ENCODE data around the gene PSAP.
"Not testable (repeated sequence)": the region's sequence is repeated elsewhere in the genome, so short reads cannot be mapped to it uniquely, and the experiment has no call there.

The PSAP gene

DNA sequence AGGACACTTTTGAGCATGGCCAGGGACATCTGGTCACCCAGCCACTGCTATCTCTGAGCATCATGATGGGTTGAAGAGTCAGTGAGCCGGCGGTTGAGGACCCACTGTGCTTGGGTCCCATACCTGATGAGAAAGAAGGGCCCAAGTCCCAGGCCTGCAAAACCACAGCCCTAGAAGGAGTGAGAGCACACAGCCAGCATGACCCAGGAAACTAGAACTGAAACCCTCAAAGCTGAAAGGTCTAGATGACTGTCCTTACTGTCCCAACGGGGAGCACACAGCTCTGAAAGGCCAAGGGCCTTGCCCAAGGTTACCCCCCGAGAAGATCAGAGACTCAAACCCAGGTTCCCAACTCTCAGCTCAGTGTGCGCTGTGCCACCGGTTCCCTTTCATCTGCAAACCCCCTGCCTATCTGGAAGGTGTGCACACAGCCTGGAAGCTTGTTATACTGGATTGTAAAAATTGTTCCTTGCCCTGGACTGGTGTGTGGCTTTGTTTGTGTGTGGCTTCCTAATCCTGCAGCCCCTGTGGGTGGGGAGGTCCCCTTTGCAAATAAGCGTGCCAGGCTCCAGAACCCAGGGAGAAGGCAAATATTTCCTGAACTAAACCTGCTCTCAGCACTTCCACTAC is 22.6 kb upstream of the PSAP start:
- DNase-seq: no peak

DNA sequence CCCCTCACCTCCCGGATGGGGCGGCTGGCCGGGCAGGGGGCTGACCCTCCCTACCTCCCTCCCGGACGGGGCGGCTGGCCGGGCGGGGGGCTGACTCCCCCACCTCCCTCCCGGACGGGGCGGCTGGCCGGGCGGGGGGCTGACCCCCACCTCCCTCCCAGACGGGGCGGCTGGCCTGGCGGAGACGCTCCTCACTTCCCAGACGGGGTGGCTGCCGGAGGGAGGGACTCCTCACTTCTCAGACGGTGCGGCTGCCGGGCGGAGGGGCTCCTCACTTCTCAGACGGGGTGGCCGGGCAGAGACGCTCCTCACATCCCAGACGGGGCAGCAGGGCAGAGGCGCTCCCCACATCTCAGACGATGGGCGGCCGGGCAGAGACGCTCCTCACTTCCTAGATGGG is 18.6 kb upstream of the PSAP start:
- not testable (repeated sequence) for DNase-seq

DNA sequence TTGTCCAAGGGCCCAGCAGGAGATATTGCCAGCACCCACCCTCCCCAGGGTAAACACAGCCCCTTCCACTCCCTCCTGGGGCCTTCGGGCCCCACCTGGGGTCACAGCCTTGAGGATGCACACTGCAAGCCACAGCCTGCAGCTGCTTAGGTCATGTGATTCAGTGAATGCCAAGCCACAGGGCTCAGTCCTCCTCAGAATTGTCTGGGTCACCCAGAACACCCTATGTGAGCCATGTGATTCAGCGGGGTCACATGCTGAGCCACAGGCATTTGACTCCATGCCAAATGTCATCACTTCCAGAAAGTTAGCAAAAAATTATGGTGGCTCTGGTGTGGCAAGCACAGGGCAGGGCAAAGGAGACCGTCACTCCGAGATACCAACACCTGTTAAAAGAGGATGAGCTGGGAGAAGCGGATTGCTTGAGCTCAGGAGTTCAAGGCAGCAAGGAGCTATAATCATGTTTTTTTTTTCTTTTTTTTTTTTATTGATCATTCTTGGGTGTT is 17.2 kb upstream of the PSAP start:
- DNase-seq: peak; percentile 17

DNA sequence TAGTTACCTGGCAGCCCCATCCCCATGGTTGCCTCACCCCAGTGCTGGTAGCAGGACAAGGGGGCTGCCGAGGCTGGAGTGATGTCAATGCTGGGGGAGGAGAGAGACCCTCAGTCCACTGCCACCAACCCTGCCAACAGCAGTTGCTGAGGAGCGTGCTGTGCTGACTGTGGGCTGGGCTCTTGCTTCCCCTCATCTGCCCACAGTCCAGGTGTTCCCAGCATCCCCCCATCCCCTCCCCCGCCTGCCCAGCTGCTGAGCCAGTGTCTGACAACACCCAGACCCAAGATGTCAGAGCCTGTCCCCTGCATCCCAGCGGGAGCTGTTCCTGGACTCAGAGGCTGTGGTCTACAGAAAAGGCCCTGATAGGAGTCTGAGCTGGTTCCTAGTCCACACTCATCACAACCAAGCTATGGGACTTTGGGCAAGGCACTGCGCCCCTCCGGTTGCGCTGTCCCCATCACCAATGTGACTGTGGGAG is 14.6 kb upstream of the PSAP start:
- DNase-seq: no peak

DNA sequence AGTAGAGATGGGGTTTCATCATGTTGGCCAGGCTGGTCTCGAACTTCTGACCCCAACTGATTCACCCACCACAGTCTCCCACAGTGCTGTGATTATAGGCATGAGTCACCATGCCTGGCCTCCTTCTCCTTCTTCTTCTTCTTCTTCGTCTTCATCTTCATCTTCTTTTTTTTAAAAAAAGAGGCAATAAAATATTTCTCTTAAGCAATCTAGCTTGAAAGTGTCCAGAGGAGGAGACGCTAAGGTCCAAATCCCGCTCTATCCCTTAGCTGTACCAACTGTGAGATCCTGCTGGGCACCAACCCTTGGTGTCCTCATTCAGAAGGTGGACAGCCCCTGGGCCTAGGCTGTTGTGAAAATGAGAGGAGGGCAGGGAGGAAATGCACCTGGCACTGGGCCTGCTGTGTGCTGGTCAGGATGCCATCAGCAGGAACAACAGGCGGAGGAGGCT is 13.9 kb upstream of the PSAP start:
- no peak for DNase-seq

DNA sequence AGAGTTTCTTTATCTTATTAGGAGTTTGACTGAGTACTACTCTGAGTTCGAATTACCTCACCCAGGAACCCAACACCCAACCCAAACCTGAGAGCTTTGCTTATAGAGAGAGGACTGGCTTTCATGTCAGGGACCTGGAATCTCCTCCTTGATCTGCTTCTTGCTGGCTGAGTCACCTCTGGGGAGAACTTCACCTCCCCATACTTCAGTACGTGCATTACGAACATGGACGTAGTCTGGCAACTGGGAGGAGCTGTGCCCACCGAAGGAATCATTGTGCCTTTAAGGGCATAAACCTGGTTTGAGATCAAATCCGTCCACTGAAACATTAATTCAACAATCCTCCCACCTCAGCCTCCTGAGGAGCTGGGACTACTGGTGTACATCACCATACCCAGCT is 12.2 kb upstream of the PSAP start:
- DNase-seq: no peak

DNA sequence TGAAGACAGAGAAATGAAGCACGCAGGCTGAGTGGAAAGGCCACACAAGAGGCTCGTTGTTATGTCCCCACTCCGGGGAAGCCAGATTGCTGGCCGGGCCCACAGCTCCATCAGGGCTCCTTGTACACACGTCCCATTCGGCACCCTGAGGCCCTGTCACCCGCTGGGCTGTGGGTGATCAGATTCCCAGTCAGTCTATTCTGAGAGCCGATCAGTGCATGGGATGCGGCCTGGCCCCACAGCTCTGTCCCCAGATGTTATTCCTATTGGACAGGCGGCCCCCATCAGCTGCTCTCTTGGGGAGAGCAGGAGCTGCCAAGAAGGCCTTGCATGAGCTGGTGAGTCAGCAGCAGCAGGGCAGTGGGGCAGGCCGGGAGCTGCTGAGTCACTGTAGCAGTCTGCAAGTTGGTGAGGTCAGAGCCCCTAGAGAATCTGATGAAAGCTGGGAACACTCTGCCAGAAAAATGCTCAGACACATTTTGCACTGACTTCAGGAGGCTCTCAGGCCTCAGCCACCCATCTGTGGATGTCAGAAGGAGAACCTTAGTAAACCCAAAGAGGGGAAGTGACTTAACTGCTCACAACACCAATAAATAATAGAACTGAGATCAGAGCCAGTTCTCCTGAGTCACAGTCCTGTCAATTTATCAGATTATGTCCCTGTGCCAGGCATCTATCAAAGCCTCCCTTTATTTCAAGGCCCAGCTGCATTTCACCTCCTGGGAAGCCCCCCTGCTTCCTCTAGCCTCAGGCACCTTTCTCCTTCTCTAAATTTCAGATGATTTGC is 9.4 kb upstream of the PSAP start:
- peak; percentile 5 for DNase-seq

DNA sequence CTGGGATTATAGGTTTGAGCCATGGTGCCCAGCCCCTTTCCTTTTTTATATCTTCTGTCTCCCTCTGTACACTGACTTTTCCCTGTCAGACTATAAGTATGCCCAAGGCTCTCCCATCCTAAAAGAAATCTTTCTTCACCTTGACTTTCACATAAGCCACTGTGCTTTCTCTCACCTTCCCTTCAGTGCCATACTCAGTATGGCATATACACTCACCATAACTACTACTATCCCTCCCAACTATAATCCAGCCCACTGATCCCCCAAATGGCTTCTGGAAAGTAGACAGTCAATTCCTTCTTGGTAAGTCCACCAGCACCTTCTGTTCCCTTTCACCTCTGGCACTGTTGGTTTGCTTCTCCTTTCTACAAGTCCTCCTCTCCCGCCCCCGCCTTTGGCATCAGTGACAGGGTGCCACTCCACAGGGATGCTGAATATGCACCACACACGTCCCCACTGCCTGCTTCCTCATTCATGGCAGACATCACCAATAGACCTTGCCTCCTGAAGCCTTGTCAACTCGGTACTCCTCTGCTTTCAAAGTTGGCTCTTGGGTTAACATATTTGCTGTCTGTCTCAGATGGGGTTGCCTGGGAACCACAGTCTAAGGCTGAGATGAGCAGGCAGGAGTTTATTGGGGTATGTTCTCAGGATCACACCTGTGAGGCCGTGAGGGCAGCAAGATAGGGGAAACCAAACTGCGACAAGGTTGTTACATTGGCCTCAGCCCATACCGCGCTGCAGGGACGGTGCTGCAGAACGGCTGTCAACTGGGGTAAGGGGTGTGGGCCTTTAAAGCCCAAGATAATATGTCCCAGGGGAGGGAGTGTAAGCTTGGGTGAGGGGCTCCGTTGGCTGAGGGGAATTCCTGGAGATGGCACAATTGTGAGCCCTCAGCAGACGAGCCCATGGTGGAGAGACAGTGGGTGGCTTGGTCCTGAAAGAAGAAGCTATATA is 7.2 kb upstream of the PSAP start:
- DNase-seq: no peak

DNA sequence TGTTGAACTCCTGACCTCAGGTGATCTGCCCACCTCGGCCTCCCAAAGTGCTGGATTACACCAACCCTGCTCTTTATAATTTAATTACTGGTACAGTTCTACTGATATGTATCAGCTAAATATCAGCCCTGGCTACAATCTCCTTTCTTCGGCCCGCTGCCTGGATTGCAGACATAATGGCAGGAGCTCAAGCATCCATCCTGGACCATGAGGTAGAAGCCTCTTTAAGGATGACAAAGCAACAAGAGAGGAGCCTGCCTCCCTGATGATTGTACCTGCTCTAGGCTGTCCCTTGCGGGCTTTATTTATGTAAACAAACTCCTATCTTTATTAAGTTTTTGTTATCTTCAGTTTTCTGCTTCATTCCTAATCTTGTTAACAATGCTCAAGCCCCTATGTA is 5.6 kb upstream of the PSAP start:
- DNase-seq: no peak

DNA sequence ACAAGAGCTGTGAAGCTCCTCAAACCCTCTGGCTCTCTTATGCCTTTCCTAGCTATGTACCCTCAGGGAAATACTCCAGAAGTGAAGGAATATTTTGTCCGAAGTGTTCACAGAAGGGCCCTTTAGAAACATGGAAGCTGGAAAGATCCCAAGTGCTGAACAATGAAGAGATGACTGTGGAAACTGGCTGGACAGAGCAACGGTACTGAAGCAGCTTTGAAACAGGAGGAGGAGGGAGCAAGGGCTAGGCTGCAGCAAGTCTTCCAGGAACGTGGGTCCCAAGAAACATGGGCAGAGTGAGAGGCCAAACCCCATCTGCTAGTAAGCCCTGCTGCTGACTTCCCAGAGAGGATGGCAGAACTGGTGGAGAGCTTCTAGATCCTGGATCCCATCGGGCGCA is 3.0 kb upstream of the PSAP start:
- no peak for DNase-seq

DNA sequence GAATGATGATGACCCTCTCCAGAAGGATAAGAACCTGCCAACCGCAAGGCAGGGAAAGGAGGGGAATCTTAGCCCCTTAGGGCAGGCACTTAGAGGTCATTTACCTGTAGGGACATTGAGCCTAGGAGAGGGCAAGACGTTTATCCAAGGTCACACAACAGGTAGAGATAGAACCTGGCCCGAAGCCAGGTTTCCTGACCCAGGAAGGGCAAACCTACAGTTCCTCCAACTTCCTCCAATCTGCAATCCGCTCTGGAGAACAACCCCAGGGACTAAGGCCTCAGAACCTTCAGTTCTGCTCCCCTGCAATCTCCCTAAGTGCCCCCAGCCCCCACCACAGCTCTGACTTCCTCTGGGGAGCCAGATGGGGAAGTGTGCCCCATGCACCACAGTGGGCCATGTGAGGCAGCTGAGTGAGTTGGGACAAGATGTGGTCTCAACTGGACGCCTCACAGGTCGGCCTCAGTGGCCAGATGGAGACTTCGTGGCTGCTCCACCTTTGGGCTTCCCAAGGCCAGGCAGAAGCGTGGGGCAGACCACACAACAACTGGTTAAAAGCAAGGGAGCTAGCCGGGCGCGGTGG is 1.4 kb upstream of the PSAP start:
- DNase-seq: no peak

DNA sequence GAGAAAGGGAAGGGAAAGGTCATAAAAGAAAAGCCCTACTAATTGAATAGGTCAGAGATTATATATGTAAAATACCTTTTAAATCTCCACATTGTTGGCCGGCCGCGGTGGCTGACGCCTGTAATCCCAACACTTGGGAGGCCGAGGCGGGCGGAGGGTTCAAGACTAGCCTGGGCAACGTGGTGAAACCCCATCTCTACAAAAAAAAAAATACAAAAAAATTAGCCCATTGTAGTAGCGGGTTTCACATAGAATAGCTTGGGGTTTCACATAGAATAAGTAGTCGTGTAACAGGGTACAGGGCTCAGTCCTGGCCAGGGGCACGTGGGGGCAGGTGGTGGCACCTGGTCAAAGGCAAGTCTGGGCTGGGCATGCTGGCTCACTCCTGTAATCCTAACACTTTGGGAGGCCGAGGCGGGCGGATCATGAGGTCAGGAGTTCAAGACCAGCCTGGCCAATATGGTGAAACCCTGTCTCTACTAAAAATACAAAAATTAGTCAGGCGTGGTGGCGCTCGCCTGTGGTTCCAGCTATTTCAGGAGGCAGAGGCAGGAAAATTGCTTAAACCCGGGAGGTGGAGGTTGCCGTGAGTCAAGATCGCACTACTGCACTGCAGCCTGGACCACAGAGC is 529 bp upstream of the PSAP start:
- not testable (repeated sequence) for DNase-seq

DNA sequence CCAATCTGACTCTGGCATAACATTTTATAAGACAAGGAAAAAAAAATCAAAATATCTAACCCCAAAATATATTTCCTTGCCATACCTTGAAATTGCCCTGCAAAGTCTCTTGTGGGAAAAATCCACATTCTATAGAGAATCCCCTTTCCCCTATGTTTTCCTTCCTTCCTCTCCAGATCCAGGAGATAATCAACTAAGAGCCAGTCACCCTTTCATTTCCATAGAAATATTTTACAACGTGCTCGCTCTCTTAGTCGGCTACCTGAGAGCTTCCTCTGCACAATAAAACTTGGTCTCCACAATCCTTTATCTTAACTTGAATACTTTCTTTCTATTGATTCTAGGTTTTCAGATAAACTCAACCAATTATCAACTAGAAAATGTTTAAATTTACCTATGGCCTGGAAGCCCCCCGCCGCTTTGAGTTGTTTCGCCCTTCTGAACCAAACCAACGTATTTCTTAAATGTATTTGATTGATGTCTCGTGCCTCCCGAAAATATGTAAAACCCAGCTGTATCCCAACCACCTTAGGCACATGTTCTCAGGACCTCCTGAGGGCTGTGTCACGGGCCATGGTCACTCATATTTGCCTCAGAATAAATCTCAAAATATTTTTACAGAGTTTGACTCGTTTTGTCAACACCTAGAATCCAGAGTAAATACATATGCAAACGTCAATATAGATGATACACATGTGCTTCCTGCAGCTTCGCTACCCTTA is 869 bp downstream of the PSAP start:
- DNase-seq: no peak

DNA sequence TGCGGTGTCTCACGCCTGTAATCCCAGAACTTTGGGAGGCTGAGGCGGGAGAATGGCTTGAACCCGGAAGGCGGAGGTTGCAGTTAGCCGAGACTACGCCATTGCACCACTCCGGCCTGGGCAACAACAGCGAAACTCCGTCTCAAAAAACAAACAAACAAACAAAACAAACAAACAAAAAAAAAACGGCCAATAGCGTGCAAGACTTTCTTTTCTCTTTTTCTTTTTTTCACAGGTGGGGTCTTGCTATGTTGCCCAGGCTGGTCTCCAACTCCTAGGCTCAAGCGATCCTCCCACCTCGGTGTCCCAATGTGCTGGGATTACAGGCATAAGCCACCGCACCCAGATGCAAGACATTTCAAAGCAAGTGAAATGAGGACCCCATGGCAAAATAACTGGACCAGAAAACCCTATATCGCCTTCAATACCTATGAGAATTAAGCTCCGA is 1.6 kb downstream of the PSAP start:
- no peak for DNase-seq

DNA sequence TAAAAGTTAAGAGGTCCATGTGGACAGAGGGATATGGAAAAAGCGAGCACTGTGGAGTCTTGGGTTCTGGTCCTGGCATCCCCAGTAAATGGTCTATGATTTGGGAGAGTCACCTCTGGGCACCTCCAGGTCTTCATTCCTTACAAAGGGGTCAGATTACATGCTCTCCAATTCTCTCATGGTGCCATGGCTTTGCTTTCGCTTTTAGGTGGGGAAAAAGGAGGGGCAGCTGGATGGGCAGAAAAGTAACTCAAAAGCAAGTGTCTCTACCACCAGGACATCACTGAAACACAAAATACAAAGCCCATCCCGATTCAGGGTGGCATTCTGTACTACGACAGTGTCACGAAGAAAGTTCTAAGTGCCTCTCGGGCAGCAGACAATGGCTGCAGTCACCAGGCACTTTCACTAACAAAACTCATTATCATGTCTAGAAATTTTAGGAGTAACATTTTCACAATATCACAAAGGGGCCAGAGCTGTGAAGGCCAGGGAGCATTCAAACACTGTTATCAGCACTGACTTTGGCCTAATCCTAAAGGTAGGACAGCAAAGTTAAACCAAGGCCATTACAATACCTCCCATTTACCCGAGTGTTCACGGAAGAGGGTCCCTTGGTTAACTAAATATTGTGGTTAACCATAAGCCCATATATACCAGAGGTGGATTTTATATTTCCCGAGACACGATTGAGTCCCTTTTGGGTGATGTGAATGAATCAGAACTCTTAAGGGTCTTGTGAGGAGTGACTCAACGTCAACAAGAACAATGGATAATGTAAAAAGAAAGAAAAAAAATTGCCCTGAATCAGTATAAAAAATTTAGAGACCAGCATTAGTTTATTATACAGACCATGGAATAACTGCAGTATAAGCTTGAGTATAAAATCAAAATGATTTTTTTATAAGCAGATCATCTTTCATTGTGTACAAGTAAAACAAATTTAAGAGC is 2.5 kb downstream of the PSAP start:
- no peak for DNase-seq

DNA sequence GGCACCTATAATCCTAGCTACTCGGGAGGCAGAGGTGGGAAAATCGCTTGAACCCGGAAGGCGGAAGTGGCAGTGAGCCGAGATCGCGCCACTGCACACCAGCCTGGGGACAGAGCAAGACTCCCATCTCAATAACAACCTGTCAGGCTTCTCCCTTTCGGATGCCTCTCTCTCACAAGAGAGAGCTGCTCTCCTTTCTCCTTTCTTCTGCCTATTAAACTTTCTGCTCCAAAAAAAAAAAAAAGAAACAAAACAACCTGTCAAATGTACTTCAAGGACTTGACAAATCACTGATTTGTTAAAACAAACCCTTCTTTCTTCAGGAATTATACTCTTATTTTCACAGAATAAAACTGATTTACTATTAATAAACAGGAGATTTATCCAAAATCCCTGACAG is 3.6 kb downstream of the PSAP start:
- DNase-seq: no peak

DNA sequence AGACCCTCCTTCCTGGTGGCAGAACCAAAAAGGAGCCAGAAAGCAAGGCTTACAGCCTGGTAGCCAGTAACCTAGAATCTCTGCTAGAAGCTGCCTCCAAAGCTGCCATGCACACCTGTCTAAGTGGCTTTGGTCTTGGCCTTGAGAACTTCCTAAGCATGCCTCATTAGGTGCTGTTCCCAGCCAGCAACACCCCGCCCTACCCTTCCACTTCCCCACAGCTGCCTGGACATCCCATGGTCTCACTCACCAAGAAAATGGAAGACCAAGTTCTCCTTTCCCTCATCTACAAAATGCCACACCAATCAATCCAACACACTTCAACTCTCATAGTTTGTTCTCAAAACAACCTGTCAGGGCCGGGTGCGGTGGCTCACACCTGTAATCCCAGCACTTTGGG is 4.2 kb downstream of the PSAP start:
- no peak for DNase-seq

DNA sequence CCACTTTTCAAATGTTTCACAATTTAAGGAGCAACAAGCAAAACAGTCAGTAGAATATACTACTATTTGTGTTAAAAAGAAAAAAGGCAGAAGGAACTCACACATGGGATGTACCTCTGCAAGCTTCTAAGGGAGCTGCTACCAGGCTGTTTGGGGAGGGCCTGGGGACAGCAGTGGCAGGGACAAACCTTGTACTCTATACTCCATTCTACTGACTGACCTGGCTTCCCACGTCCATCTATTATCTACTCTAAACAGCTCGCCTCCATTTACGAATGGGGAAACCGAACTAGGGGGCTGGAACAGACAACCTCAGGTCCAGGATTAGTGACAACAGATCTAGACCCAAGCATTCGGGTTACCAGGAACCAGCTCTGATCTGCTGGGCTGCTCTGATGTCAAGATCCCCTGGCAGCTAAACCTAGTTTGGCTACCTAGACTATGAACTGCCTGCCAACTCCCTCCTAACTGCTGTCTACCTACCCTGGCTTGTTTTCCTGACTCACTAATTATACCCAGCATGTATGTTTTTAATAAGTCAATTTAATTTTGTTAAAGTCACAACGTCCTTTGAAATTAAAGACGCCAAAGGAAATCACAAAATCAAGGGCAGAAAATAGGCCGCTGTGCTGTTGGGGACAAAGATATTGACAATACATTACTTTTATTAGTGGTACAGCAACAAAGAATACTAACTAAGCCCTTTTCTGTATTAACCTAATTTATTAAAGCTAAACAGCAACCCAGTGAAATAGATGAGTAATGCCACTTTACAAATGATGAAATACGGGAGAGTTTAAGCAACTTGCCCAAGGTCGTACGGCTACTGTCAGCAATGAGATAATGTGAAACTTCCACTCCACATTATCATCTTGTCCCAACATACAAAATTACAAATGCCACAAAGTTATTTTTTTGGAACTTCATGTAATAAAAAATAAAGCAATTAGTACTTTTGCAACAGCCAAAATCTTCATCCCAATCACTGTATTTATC is 5.3 kb downstream of the PSAP start:
- DNase-seq: no peak

DNA sequence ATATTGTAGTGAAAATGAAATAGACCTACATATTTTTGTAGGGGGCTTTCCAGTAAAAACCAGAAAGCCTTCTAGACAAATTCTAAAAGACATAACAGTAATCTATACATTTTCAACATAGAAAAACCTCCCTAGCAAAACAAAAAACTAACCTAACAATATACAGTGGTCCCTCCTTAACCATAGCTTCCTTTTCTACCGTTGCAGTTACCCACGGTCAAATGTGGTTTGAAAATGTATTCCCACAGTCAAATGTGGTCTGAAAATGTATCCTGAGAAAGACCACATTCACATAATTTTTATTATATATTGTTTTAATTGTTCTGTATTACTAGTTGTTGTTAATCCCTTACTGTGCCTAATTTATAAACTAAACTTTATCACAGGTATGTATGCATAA is 6.4 kb downstream of the PSAP start:
- no peak for DNase-seq
